HK-2 (cell line): ENCODE results near the gene SLC10A4.

Experiments
- DNase-seq: peaks from one replicate; pipeline ENCODE4 v3.0.0-alpha.2; 2018; ENCODE audit not compliant: unreplicated experiment

SLC10A4 gene

DNA sequence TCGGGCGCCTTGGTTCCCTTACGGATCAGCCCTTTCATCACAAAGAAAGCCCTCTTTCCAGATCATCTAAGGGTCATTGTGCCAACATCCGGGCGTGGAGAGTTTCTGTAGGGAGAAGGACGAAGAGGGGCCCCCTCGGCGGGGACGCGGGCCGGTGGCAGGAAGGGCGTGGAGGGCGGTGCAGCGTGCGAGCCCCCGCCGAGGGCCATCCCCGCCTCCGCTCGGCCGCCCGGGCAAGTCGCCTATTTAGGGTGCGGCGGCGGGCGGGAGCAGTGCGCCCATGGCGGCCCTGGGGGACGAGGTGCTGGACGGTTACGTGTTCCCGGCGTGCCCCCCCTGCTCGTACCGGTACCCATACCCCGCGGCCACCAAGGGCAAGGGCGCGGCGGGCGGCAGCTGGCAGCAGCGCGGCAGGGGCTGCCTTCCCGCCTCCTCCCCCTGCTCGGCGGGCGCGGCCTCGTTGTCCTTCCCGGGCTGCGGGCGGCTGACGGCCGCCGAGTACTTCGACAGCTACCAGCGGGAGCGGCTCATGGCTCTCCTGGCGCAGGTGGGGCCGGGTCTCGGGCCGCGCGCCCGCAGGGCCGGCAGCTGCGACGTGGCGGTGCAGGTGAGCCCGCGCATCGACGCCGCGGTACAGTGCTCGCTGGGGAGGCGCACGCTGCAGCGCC, 7.0 kb downstream of the SLC10A4 start, which contains the start of gene ZAR1:
TSS of gene ZAR1 (plus strand) at position 241 of the 668 bp plus-strand sequence. CDS start at position 281, 40 bp downstream.
- DNase-seq = no peak

DNA sequence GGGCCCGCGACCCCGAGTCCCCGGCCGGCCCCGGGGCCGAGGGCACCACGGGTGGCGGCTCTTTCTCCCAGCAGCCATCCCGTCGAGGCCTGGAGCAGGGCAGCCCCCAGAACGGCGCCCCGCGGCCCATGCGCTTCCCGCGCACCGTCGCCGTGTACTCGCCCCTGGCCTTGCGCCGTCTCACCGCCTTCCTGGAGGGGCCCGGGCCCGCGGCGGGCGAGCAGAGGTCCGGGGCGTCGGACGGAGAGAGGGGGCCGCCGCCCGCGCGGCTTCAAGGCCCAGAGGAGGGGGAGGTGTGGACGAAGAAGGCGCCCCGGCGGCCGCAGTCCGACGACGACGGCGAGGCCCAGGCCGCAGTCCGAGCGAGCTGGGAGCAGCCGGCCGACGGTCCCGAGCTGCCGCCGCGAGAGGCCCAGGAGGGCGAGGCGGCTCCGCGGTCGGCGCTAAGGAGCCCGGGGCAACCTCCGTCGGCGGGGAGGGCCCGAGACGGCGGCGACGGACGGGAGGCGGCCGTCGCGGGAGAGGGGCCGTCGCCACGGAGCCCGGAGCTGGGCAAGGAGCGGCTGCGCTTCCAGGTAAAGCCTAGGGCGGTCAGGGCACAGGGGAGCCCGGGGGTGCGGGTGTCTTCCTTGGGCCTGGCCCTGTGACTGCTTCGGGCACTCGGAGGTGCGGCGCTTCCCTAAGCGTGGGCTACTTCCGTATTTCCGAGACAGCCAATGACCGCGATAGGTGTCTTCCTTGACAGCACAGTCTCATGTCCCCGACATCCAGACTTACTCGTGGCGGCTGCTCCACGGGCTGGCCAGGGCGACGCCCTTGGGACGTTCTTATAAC, 7.8 kb downstream of the SLC10A4 start:
- DNase-seq = no peak

DNA sequence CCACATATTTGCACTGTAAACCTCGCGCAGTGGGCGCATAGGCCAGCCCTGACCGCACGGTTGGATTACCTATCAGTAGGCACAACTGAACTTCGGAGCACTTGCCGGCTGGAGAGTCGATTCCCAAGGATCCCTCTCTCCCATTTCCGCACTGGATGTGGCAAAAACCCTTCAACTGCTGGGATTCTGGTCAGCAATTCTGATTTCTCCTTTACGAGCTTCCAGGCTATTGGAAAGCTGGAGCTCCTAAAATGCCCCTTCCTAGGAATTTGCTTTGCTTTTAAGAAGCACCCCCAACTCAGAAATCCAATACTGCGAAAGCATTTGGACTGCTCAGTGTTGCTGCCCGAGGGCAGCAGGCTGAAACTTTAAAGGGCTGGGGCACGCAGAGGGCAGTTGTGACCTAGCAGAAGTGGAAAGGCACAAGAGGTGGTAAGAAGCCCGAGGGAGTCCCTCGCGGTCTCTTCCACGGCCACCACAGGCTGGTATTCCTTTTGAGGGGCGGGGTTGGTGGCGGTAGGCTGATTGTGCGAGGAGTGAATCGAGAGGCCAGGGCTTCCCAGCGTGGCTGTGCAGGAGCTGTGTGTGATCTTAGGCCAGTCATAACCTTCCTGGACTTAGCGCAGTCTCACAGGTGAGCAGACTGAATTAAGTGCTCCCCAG, 8.5 kb downstream of the SLC10A4 start:
- no peak for DNase-seq

DNA sequence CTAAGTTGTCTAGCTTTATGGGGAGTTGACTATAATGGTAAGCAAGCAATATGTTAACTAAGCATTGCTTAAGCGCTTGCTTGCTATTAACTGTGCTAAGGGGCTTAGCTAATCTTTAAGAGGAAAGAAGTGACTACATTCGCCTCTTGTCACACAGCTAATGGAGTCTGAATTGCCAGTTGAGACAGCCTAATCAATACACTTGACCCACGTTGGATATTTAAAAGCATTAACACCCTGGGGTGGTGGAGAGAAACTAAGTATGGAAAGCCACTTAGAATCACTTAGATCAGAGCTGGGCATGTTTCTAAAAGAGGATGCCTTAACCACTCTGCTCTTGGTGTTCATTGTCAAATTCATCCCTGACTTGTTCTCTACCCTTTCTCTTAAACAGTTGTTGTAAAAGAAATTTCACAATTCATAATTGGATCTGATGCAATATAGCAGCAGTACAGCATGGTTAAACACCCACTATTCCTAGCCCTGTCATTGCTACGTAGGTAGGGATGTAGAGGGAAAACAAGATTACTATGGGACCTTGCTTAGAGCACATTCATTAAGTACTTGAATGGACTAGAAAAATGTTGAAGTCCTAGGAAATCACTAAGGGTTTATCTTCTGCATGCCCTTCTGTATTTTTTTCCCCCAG, 10.4 kb downstream of the SLC10A4 start:
- DNase-seq = no peak

DNA sequence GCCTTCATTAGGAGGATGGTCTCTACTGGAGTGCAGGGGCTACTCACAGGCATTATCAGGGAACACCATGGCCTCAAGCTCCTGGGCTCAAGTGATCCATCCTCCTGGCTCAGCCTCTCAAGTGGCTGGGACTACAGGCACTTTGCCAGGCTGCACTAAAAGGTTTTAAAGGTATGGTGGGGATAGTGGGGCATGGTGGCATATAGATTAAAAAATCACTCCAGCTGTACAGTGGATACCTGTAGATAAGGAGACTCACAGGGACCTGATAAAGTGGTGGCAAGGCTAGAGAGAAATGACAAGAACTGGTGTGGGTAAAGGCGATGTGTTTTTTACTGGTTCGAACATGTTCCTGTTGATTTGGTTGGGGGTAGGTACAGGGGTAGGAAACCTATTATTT, 12.8 kb downstream of the SLC10A4 start:
- no peak for DNase-seq

DNA sequence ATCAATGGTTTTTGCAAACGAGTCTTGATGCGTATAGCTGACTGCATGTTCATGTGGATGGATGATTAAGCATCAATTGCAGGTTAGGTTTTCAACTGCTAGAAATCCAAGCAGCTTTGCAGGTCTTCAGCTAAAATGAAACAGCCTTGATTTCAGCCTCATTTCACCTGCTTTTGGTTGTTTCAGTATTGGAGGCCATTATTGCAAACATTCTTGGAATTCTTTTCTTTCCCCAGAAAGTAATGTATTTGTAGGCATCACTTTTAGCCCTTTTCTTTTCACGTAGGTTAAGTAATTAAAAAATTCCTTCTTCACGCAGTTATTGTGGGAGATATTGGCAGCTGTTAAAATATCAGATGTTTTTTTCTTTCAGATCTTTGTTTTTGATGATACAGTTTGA, 15.8 kb downstream of the SLC10A4 start:
- DNase-seq = no peak

DNA sequence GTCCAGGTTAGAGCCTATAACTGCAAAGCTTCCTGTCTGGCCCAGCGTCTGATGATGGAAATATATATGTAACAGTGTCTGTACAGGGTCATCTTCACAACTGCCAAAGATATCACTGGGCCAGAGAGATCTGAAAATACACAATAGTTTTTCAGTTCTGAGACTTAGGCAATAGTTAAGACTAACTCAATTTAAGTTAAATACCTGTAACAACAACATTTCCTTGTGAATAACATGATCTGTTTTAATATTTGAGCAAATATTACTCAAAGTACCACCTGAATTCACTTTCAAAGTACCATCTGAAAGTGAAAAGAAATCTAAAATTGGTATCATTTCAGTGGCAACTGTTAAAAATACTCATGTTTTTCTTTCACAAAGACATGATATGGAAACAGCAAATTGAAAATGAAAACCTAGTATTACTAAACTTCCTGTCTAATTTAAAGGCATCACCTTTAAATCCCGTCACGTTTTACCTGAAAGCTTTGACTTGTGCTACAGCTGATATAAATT, 16.5 kb downstream of the SLC10A4 start:
- DNase-seq = no peak

DNA sequence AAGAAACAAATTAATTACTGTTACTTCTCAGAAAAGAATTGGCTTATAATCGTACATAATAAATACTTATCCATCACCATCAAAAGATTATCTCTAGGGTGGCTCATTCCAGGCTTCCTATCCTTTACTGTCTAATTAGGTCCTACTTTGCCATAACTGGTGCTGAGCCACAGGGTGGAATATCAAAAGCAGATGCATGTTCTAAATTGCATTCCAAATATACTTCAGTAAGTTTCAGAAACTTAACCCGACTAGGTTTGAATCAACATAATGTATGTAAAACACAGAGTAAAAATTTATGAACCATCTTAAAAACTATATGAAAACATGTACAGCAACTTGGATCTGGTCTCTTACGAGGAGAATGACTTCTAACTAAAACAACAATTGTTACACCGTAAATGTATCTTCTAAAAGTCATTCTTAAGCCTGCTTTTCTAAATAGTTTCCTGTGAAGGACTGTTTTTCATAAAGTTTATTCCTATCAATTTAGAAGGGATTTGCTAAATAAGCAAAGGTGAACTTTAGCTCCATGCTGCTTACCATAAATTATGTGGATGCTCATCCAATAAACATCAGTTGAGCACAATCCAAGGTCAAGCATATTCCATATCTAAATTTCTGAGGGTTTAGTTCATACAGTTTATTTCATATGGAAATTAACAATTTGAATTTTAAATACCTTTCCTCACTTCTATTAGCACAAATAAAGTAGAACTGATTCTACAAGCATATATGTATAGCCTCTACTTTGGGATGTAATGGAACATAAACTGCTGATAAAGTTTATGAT, 20.3 kb downstream of the SLC10A4 start:
- DNase-seq = no peak

DNA sequence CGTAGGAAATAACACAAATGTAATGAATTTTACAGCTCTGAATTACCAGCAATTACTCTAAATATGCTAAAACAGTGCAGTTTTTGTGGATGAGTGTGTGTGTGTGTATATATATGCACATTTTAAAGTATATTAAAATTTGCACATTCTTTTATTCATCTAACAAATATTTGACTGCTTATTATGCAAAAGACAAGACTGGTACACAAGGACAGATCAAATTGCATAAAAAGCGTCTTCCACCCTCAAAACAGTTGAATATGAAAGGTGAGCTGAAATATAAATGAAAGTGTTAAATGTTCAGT, 20.8 kb downstream of the SLC10A4 start:
- DNase-seq = no peak

DNA sequence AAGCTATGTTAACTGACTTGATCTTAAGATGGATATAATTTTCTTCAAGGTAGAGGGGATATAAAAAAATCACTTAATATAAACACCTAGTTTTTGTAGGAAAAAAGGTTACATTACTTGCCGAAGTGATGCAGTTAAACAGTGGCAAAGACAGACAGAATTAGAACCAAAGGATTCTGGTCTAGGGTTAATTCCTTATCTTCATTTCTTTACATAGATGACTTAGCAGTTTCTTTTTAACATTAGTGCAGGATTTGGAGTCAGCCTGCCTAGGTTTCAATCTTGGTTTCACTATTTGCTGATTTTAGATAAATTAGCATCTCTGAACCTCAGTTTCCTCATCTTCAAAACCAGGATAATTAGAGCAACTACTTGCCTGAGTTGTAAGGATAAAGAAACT, 21.2 kb downstream of the SLC10A4 start:
- no peak for DNase-seq

DNA sequence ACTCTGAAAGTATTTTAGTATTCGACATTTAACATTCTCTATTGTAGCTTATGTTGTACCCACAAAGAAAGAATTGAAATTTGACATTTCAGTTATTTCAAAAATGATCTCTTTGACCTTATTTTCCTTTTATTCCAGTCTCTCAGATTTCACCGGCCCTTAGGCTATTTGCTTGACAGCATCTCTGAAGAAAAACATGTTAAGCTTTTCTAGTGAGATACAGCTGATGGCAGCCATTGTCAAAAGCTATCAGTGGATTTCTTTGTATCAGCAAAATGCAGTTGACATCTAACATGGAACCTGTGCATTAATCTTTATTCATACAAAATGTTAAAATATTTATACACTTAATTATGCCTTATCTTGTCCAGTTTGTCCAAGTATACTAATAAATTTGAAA, 23.6 kb downstream of the SLC10A4 start:
- no peak for DNase-seq

DNA sequence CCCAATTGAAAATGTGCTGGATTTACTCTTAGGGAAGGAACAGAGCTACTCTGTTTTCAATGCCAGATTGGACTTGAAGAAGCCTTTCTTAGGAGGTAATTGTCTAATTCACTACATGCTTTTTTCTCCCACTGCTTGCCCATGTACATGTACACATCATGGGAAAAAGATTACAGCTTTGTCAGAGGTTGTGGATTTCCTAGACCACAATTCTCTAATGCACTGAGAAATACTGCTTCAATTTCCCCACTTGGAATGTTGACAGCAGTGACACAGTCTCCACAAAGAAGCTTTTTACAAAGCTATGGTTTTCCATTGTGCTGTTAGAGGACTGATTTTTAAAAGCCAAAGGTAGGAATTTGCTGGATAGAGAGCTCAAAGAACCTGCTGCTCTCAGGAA, 26.4 kb downstream of the SLC10A4 start:
- DNase-seq = no peak

DNA sequence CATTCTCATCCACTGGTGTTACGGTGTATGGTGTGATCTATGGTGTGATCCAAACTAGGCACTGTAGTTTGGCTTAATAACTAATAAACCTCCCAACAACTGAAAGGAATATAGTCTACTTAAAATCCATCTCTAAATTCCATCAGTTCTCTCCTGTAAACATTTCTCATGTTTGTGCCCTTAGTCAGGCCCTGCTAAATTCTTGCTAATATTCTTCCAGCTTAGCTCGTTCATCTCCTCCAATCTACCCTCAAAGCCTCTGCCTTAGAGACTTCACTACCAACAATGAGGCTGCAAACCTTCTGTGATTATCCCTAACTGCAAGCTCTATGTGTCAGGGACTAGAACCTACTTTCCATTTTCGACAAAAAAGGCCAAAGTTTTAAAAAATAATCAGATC, 35.0 kb downstream of the SLC10A4 start:
- DNase-seq = no peak

DNA sequence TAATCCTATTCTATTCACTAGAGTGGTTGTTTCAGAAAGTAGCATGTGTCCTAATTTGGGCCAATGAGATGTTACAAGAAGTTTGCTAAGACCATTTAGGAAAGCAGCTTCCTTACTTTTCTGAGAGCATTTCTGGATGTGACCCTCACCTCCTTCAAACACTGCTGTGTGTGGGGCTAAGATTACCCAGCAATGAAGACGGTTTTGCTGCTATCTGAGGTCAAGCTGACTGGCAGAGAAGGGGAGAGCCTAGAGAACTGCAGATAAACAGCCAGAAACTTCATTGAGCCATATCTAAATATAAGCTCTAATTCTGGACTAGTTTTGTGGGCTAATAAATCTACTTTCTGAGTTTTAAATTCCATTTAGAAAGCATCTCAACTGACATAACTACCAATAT, 43.3 kb downstream of the SLC10A4 start:
- DNase-seq = no peak

DNA sequence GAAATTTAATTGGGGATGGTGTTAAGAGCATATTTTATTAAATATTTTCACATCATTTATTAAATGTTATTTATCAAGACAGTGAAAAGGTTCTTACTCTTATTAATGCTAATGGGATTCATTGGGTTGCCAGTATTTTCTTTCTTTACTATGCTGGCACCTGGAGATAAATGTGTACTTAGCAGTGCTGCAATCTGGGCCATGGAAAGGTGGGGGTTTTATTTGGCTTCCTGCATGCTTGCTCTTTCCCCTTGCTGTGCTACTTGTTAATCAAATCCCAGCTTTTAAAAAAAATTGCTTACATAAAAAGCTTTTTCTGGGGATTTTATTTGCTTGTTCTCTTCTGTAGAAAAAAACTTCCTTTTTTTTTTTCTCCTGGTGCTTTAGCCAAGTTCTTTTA, 55.2 kb downstream of the SLC10A4 start:
- DNase-seq = no peak
